Neural progenitor cell (in vitro differentiated cells): Measurements from ENCODE around the gene PRDM16.

Experiments
- EZH2 ChIP-seq: fragments of 200-600 bp; sonication (generic); IDR thresholded peaks from 2 replicates; pipeline ENCODE4 v1.6.1; 2017; ENCODE audit warnings: antibody characterized with exemption, mild to moderate bottlenecking, moderate library complexity
- EZH2phosphoT487 ChIP-seq: fragments of 200-600 bp; sonication (generic); IDR thresholded peaks from 2 replicates; pipeline ENCODE4 v1.6.1; 2017; ENCODE audit warnings: antibody characterized with exemption
- TF ChIP-seq, protein P1 (sequence below): fragments of 200-600 bp; sonication (generic); IDR thresholded peaks from 2 replicates; pipeline ENCODE4 v1.5.1; 2017; ENCODE audit warnings: antibody characterized with exemption, mild to moderate bottlenecking

GRCh38 chr1:3235496-3235895 lies 166.5 kb downstream of the PRDM16 start:
- TF ChIP-seq, protein P1, sequence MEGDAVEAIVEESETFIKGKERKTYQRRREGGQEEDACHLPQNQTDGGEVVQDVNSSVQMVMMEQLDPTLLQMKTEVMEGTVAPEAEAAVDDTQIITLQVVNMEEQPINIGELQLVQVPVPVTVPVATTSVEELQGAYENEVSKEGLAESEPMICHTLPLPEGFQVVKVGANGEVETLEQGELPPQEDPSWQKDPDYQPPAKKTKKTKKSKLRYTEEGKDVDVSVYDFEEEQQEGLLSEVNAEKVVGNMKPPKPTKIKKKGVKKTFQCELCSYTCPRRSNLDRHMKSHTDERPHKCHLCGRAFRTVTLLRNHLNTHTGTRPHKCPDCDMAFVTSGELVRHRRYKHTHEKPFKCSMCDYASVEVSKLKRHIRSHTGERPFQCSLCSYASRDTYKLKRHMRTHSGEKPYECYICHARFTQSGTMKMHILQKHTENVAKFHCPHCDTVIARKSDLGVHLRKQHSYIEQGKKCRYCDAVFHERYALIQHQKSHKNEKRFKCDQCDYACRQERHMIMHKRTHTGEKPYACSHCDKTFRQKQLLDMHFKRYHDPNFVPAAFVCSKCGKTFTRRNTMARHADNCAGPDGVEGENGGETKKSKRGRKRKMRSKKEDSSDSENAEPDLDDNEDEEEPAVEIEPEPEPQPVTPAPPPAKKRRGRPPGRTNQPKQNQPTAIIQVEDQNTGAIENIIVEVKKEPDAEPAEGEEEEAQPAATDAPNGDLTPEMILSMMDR: no peak
- TF ChIP-seq EZH2phosphoT487 (no peak), EZH2 (no peak)
